ENCODE measurements around the gene TXN2.

- TF ChIP-seq CTCF (IDR thresholded peaks at IDR 0.05; ENCODE audit: borderline replicate concordance, extremely low read depth, low read length, poor library complexity, severe bottlenecking) = no peak
- TF ChIP-seq EZH2 (IDR thresholded peaks at IDR 0.05; ENCODE audit: borderline replicate concordance, low read depth, low read length, severe bottlenecking) = no peak
Observed at GRCh38 chr22:36480941-36481392, 473 bp downstream of the TXN2 start.
